Fibroblast of peridontal ligament (primary cell): Measurements from ENCODE around the gene ECSCR.
"Not testable (repeated sequence)": the region's sequence is repeated elsewhere in the genome, so short reads cannot be mapped to it uniquely, and the experiment has no call there.

ENCODE experiments used
- DNase-seq: peaks from one replicate; pipeline ENCODE4 v3.0.0-alpha.2; 2010; ENCODE audit errors: extremely low read depth

Gene ECSCR

DNA sequence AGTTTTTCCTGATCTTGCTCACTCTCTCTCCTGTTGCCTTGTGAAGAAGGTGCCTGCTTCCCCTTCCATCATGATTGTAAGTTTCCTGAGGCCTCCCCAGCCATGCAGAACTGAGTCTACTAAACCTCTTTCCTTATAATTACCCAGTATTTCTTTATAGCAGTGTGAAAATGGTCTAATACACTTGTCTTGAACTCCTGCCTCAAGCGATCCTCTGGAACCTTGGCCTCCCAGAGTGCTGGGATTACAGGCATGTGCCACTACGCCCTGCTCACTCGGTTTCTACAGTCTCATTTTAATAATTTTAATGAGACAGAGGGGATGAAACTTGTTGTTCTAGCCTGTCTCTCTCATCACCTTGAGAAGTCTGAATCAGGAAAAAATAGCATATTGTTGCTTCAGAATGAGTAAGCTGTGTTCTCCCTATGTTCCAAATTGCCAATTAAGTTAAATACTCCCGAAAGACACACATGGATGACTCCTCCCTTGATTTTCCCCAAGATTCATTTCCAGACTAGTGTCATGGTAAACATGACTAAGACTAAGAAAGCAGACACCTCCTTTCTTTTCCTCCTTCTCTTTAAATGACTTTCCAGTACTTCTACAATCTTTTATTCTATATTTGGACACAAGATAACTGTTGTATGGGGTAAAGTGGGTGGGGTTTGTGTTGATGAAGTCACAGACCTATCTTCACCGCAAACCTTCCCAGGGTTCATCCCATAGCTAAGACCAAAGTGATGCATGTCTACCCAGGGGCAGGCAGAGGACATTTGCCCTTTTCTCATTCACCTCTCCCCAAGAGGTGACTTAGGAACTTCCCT is 15.4 kb downstream of the ECSCR start:
- DNase-seq = peak; percentile 44

GRCh38 chr5:139445325-139446170 is 17.0 kb downstream of the ECSCR start:
- DNase-seq = peak; percentile 40

- peak; percentile 75 for DNase-seq
These were observed 18.6 kb downstream of the ECSCR start for GRCh38 chr5:139443831-139444453.

DNA sequence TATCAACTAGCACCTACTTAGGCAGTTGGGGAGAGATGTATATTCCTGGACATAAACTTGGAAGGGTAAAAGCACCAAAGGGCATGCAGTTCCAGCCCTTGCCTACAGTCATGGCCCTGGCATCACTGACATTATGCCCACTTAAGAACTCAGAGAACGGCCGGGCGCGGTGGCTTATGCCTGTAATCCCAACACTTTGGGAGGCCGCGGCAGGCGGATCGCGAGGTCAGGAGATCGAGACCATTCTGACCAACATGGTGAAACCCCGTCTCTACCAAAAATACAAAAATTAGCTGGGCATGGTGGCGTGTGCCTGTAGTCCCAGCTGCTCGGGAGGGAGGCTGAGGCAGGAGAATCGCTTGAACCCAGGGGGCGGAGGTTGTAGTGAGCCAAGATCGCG is 22.1 kb downstream of the ECSCR start:
- DNase-seq = not testable (repeated sequence)

DNA sequence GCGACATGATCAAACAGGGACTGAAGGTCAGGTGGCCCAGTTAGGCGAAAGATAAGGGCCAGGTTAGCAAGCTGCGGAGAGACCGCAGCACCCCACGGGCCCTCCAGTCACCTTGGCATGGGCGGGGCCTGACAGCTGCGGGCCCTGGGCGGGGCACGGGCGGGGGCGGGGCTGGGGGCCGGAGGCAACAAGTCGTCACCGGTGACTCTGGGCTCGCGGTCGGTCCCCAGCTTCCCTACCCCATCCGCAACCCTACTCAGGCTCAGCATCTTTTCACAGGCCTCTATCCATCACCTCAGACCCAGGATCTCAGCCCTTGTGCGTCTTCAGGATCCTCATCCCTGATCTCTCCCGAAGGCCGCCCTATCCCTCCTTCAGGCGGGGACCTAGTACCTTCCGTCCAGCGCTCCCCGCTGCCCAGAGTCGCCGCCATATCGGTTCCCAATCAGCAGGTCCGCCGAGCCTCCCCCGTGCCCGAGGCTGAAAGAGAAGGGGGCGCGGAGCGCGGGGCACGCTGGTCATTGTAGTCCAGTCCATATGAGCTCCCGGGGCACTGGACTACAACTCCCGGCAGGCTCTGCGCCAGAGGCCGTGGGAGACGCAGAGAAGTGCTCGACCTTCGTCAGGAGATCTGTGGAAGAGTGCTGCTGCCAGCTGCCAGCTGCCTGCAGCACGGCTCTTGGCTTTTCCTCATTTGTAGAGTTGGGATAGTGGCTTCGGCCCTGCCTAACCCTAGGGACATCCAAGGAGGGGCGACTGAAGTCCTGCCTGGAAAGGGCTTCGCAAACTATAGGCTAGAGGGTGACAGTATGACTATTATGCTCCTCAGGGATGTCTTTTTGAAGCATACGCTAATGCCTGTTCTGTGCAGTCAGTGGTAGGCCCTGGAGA is 23.3 kb downstream of the ECSCR start, which contains the start of gene DNAJC18:
Gene DNAJC18 (minus strand): TSS at position 513 of the 891 bp plus-strand sequence. CDS start 80 bp downstream, at position 433.
- peak; percentile 88 for DNase-seq

- DNase-seq = no peak
These were observed 23.9 kb downstream of the ECSCR start for GRCh38 chr5:139438707-139439012.

DNA sequence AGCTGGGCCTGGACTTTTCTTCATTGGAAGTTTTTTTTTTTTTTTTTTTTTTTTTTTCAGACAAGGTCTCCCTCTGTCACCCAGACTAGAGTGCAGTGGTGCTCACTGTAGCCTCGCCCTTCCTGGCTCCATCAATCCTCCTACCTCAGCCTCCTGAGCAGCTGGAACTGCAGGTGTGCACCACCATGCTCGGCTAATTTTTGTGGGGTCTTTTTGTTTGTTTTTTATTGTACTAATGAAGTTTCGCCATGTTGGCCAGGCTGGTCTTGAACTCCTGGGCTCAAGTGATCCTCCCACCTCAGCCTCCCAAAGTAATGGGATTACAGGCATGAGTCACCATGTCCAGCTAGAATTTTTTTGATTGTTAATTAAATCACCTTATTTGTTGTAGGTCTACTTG is 26.9 kb downstream of the ECSCR start:
- DNase-seq = no peak

DNA sequence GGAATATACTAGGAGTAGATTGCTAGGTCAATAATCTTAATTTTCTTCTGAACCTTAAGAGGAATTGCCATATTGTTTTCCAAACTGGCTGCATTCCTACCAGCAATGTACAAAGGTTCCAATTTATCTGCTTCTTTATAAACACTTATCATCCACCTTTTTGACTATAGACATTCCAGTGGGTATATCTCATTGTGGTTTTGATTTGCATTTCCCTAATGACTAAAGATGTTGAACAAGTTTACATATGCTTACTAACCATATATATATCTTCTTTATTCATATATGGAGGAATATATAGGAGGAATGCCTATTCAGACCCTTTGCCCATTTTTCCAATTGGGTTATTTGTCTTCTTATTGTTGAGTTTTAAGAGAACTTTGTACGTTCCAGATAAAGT is 30.8 kb downstream of the ECSCR start:
- no peak for DNase-seq

- no peak for DNase-seq
These were observed 32.5 kb downstream of the ECSCR start for GRCh38 chr5:139430015-139430414.

DNA sequence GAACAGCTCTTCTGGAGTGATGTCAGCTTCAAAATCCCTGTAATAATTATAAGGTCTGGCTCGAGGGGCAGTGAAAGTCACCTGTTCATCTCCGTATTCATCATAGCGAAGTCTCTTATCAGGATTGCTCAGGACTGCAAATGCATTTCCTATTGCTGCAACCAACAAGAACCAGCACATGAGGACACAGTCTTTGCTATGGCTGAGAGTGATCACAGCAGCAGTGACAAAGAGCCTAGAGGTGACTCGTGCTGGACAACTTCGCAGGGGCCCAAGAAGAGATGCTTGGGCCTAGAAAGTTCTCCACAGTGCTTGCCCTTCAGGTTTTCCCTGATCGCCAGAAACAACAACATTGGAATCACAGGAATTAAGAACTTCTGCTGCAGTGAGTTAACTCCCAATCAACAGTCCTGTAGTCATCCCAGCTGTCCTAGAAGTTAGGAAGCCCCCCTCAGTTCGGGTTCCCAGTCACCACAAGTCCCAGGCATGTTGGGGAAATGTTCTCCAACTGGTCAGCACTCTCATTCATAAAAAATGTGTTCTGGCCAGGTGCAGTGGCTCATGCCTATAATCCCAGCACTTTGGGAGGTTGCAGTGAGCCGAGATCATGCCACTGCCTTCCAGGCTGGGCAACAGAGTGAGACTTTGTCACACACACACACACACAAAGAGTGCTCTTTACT is 36.2 kb downstream of the ECSCR start:
- peak; percentile 83 for DNase-seq

DNA sequence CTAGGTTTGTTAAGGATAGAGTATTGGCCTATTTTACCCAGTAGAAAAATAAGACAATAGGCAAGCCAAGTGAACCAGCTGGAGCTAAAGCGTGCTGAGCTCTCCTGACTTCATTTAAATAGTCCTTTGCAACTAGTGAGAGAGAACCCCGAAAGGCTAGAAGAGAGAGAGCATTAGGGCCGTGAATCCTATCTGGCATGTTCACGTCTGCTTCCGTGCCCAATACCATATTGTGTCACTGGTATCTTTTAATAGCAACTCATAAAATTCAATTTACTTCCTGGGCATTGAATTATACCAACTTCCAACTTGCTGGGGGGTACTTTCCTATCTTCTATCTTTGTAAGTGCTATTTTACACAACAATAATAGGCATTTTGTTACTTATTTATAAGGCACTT is 37.0 kb downstream of the ECSCR start:
- DNase-seq = no peak

DNA sequence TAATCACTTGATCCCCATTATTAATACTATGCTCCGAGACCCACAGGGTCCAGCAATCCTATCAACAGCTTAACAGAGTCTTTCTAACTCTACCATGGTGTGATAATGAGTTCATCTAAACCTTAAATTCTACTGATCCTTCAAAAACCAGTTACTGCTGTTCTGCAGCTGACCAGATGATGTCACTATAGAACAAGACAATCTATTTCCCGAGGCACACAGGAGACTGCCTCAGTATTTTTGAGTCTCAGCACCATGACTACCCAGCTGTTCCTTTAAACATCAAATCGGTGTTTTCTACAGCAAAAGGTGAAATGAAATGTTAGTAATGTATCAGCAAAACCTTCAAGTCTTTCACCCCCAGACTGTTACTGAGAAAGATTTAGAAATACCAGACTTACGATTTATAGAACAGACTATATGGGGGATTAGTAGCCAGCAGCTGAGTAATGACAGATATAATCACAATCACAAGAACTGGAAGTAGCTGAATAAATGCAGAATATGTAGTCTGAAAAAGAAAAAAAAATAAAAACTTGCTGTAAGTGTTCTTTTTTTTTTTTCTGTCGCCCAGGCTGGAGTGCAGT is 40.1 kb downstream of the ECSCR start:
- peak; percentile 84 for DNase-seq

GRCh38 chr5:139419226-139420192 is 43.0 kb downstream of the ECSCR start:
- no peak for DNase-seq

DNA sequence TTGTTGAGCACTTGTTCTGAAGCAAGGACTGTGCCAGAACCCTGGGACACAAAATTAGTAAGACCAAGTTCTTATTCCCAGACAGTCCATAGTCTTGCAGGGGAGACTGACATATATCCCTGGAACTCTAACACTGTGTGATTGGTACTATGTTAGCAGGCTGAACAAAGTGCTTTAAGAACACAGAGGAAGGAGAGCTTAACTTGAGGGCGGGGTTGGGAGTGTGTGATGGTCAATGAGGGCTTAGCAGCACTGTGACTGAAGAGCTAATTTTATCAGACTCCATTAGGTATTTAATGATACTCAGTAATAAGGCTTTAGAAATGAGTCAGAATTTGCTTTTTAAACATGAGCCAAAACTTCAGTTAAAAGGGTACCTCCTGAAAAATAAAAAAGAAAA is 43.8 kb downstream of the ECSCR start:
- no peak for DNase-seq

DNA sequence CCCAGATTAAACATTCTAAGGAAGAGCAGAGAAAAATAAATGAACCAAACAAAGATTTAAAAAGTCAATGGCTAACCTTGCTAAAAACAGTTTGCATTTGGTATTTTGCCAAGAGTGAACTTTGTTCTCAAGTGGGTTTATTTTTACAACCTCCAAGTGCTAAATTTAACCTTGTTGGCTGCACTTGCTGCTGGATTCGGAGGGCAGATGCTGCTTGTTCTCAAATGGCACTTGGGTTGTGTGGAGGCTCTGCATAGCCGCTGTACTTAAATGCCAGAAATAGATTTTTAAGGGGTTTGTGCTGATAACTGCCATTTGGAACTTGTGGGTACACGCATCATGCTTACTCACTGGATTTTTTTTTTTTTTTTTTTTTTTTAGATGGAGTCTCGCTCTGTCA is 45.3 kb downstream of the ECSCR start:
- DNase-seq = peak; percentile 47

DNA sequence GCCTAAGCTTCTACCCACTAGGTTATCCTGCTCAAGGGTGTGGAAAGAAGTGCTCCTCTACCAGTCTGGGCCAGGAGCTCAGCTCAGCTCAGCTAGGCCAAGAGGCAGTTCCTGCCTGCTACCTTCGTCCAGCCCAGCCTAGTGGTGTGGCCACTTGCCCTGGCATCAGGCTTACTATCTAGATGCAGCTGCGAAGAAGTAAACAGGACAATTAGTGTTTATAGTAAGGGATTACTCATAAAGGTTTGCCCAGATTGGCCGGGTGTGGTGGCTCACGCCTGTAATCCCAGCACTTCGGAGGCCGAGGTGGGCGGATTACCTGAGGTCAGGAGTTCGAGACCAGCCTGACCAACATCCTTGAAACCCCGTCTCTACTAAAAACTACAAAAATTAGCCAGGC is 45.9 kb downstream of the ECSCR start:
- DNase-seq = no peak

DNA sequence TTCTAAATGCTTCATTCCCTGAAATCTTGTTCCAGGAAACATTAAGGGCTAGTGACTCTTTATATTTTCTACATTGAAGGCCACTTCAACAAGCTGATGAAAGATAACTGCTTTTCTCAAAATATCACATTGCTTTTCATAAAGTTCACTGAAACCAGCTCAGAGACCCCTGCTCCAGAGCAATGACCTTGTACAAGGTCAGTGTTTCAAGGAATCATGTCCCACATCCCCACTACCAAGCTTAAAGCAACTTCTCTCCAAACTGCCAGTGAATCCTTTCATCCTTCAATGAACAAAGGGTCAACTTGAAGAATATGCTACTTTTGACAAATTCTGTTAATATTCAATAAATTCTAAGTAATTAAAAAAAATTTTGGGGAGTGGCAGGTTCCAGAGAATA is 46.7 kb downstream of the ECSCR start:
- no peak for DNase-seq

DNA sequence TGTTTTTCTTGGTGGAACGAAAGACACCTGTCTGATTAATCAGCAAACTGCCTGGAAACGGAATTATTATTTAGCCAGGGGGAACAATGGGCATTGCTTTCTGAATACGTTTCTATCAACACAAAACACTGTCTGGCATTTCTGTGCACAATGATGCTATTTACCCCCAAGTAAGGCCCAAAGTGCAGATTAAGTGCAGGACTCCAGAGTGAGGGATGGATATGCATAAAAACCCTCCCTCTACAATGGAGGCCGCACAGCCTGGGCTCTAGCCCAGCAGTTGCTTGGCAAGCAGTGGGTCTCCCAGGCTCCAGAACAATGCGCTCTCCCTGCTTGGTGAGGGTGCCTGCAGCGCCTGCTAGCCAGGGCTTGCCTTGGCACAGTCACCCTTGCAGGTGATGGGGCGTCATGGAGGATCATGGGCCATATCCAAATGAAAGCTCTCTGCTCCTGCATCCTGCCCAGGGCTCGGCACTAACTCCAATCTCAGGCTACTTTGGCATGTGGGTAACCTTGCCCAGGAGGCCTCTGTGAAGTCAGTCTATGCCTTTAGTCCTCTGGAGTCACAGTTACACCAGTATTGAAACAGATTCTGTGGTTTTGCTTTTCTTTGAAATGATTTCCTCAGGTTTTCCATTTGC is 47.2 kb downstream of the ECSCR start:
- no peak for DNase-seq

DNA sequence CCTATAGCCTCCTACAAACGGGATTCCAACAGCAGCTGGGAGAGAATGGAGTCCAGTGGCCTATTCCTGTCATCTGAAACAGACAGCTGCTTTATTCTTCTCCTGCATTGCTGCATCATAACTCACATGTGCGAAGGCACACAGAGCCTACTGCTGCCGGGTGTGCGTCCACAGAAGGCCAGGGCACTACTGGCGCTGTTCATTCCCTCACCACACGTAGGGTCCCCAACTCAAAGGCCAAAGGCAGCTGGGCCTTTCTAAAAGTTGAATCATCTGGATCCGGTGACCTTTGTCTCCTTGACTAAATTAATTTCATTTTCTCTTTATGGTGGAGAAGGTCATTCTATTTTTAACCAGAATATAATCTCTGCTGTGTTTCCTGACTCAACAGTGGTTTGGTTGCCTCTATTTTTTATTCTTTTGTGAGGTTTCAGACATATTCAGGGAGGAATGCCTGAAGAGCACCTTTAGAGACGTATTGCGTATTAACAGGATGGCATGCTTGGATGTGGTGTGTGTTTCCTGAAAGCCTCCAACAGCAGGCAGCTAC is 47.9 kb downstream of the ECSCR start:
- no peak for DNase-seq
